ENCODE data around the gene TGFBI.

DNA sequence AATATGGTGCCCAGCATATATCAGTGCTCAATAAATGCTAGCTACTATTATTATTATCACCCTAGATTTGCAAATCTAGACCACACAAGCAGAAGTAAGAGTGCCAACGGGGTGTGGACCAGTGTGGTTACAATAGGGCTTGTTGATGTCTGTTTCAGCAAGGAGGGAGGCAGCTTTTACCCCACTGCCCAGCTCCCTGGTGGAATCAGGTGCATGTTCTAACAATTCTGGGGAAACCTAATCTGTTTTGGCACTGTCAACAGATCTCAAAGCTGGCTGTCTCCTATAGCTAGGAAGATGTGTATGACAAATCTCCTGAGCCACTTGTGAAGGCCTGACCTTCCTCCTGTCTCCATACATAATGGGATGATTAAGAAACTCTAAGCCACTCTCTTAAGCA lies 5.7 kb downstream of the TGFBI start:
- TF ChIP-seq, protein P1, sequence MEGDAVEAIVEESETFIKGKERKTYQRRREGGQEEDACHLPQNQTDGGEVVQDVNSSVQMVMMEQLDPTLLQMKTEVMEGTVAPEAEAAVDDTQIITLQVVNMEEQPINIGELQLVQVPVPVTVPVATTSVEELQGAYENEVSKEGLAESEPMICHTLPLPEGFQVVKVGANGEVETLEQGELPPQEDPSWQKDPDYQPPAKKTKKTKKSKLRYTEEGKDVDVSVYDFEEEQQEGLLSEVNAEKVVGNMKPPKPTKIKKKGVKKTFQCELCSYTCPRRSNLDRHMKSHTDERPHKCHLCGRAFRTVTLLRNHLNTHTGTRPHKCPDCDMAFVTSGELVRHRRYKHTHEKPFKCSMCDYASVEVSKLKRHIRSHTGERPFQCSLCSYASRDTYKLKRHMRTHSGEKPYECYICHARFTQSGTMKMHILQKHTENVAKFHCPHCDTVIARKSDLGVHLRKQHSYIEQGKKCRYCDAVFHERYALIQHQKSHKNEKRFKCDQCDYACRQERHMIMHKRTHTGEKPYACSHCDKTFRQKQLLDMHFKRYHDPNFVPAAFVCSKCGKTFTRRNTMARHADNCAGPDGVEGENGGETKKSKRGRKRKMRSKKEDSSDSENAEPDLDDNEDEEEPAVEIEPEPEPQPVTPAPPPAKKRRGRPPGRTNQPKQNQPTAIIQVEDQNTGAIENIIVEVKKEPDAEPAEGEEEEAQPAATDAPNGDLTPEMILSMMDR (IDR thresholded peaks at IDR 0.05): no peak
- TF ChIP-seq EZH2 (IDR thresholded peaks at IDR 0.05): no peak
- no peak for TF ChIP-seq EZH2phosphoT487 (IDR thresholded peaks at IDR 0.05)
